ENCODE measurements around the gene PLCG1. TPM values are rescaled to one million over a fixed set of nuclear protein-coding genes. Genes with fewer than 3 reads are reported as not detected.

PLCG1 gene
- total RNA-seq, 3 donors from 2014 or later (not counting 1 experiment from before 2014, with no cell fraction given), result 199 to 242 (median 236) TPM

DNA sequence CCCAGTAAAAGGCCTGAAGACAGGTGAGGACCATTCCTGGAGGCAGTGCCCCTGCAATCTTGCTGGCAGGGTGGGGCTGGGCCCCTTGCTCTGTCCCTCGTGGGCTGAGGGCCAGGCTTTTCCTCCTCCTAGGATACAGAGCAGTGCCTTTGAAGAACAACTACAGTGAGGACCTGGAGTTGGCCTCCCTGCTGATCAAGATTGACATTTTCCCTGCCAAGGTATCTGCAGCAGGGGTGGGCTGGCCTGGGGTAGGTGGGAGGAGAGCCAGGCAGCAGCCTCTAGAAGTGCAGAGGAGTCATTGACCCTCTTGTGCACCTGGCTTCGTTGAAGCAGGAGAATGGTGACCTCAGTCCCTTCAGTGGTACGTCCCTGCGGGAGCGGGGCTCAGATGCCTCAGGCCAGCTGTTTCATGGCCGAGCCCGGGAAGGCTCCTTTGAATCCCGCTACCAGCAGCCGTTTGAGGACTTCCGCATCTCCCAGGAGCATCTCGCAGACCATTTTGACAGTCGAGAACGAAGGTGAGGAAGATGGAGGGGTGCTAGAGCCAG lies 36.5 kb downstream of the PLCG1 start:
- H3K4me1 ChIP-seq (ENCODE audit: control insufficient read depth, insufficient read depth, low read length), result peaks cover under 1% of the 10 kb centered on the region
- Mint-ChIP-seq H3K4me1 (peaks cover 6 to 23% of the 10 kb centered on the region in 2 donors), H3K27me3 (ENCODE audit: low read depth in 2 of 2) (no peaks in the 10 kb centered on the region), H3K36me3 (peaks cover 17% of the 10 kb centered on the region), H3K4me3 (no peak overlapping the region), H3K9me3 (no peaks in the 10 kb centered on the region), H3K27ac (no peak overlapping the region)
- H3K27me3 ChIP-seq (ENCODE audit: control insufficient read depth, insufficient read depth, low read length), result no peaks in the 10 kb centered on the region
- intact Hi-C loops (cut with micrococcal nuclease), result loop anchor here (1.0 kb wide), 2 partner anchors 58 to 166 kb away; partner anchors contain the start of gene LPIN3
- peaks cover 75% of the 10 kb centered on the region for H3K36me3 ChIP-seq (ENCODE audit: control insufficient read depth, insufficient read depth, low read length)
- H3K9me3 ChIP-seq (ENCODE audit: control insufficient read depth, insufficient read depth, low read length), result no peaks in the 10 kb centered on the region
- no peak overlapping the region for H3K4me3 ChIP-seq (ENCODE audit: low read length)
- 97% methylated on average over 13 of the region's 13 CpGs for WGBS (ENCODE audit: insufficient coverage)
- DNase-seq, result peak in 1 of 2 donors; percentile 11
- ATAC-seq, result no peak
- TF ChIP-seq, protein P1, sequence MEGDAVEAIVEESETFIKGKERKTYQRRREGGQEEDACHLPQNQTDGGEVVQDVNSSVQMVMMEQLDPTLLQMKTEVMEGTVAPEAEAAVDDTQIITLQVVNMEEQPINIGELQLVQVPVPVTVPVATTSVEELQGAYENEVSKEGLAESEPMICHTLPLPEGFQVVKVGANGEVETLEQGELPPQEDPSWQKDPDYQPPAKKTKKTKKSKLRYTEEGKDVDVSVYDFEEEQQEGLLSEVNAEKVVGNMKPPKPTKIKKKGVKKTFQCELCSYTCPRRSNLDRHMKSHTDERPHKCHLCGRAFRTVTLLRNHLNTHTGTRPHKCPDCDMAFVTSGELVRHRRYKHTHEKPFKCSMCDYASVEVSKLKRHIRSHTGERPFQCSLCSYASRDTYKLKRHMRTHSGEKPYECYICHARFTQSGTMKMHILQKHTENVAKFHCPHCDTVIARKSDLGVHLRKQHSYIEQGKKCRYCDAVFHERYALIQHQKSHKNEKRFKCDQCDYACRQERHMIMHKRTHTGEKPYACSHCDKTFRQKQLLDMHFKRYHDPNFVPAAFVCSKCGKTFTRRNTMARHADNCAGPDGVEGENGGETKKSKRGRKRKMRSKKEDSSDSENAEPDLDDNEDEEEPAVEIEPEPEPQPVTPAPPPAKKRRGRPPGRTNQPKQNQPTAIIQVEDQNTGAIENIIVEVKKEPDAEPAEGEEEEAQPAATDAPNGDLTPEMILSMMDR (IDR thresholded peaks at IDR 0.05), result no peak
- no peak overlapping the region for H3K27ac ChIP-seq (ENCODE audit: low read length)

DNA sequence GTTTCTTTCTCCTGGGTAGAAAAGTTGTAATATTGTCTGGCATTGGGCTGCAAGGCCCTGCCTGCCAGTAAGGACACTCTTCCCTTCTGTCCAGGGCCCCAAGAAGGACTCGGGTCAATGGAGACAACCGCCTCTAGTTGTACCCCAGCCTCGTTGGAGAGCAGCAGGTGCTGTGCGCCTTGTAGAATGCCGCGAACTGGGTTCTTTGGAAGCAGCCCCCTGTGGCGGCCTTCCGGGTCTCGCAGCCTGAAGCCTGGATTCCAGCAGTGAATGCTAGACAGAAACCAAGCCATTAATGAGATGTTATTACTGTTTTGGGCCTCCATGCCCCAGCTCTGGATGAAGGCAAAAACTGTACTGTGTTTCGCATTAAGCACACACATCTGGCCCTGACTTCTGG lies 37.0 kb downstream of the PLCG1 start:
- ATAC-seq (no peak), DNase-seq (peak in 1 of 2 donors; percentile 4)
- Histone ChIP-seq H3K4me1 (ENCODE audit: control insufficient read depth, insufficient read depth, low read length) (no peaks in the 10 kb centered on the region), H3K36me3 (ENCODE audit: control insufficient read depth, insufficient read depth, low read length) (peaks cover 70% of the 10 kb centered on the region), H3K27ac (ENCODE audit: low read length) (no peak overlapping the region), H3K27me3 (ENCODE audit: control insufficient read depth, insufficient read depth, low read length) (no peaks in the 10 kb centered on the region), H3K9me3 (ENCODE audit: control insufficient read depth, insufficient read depth, low read length) (no peaks in the 10 kb centered on the region), H3K4me3 (ENCODE audit: low read length) (no peak overlapping the region)
- intact Hi-C loops (cut with micrococcal nuclease), result no loop called here
- Mint-ChIP-seq H3K27ac (peak overlapping the region in 1 of 2 donors; percentile 33), H3K9me3 (no peaks in the 10 kb centered on the region), H3K4me1 (peaks cover 6 to 23% of the 10 kb centered on the region in 2 donors), H3K36me3 (peaks cover 17% of the 10 kb centered on the region), H3K27me3 (ENCODE audit: low read depth in 2 of 2) (no peaks in the 10 kb centered on the region), H3K4me3 (no peak overlapping the region)
- TF ChIP-seq, protein P1 (IDR thresholded peaks at IDR 0.05), result no peak
- WGBS (ENCODE audit: insufficient coverage), result 97% methylated on average over 10 of the region's 10 CpGs

DNA sequence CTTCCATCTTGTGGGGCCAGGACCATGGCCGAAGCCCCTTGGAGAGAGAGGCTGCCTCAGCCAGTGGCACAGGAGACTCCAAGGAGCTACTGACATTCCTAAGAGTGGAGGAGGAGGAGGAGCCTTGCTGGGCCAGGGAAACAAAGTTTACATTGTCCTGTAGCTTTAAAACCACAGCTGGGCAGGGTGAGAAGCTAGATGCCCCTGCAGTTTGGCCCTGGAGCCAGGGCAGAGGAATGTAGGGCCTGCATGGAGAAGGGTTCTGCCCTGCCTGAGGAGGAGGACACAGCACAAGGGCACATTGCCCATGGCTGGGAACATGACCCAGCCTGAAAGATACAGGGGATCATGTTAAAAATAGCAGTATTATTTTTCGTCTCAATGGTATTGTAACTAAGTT lies 37.4 kb downstream of the PLCG1 start:
- H3K27ac ChIP-seq (ENCODE audit: low read length), result no peak overlapping the region
- ATAC-seq (no peak), DNase-seq (peak in 1 of 2 donors; percentile 4)
- intact Hi-C loops (cut with micrococcal nuclease), result no loop called here
- no peaks in the 10 kb centered on the region for H3K27me3 Mint-ChIP-seq (ENCODE audit: low read depth in 2 of 2)
- H3K4me1 Mint-ChIP-seq, result peaks cover 6 to 23% of the 10 kb centered on the region in 2 donors
- H3K4me3 ChIP-seq (ENCODE audit: low read length), result no peak overlapping the region
- no peak overlapping the region for H3K4me3 Mint-ChIP-seq
- H3K36me3 Mint-ChIP-seq, result peaks cover 17% of the 10 kb centered on the region
- WGBS (ENCODE audit: insufficient coverage), result 100% methylated on average over 1 of the region's 2 CpGs
- TF ChIP-seq, protein P1 (IDR thresholded peaks at IDR 0.05), result no peak
- H3K36me3 ChIP-seq (ENCODE audit: control insufficient read depth, insufficient read depth, low read length), result peaks cover 66% of the 10 kb centered on the region
- peak overlapping the region in 1 of 2 donors; percentile 33 for H3K27ac Mint-ChIP-seq
- H3K9me3 ChIP-seq (ENCODE audit: control insufficient read depth, insufficient read depth, low read length), result no peaks in the 10 kb centered on the region
- no peaks in the 10 kb centered on the region for H3K9me3 Mint-ChIP-seq
- no peaks in the 10 kb centered on the region for H3K27me3 ChIP-seq (ENCODE audit: control insufficient read depth, insufficient read depth, low read length)
- H3K4me1 ChIP-seq (ENCODE audit: control insufficient read depth, insufficient read depth, low read length), result no peaks in the 10 kb centered on the region

DNA sequence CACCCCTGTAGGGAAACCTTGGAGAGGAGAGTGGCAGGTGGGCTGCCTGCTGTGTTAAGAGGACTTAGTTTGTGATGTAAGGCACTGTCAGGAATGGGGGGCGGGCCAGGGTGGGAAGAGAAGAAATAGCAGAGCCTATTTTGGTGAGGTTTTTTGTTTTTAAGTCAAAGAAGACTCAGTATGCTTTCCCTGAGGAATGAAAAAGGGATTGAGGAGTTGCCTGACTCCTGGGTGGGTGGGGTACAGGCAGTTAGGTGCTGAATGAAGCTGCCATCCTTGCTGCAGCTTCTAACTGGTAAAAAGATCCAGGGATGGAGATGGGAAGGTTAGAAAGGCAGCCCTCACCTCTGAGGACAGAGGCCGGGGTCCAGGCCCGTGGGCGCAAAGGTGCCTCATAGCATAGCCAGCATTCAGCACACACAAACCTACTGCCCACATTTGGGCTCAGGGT lies 37.9 kb downstream of the PLCG1 start:
- TF ChIP-seq, protein P1 (IDR thresholded peaks at IDR 0.05), result no peak
- no peak for DNase-seq
- Histone ChIP-seq H3K9me3 (ENCODE audit: control insufficient read depth, insufficient read depth, low read length) (no peaks in the 10 kb centered on the region), H3K27me3 (ENCODE audit: control insufficient read depth, insufficient read depth, low read length) (no peaks in the 10 kb centered on the region), H3K27ac (ENCODE audit: low read length) (no peak overlapping the region), H3K4me3 (ENCODE audit: low read length) (no peak overlapping the region), H3K4me1 (ENCODE audit: control insufficient read depth, insufficient read depth, low read length) (no peaks in the 10 kb centered on the region), H3K36me3 (ENCODE audit: control insufficient read depth, insufficient read depth, low read length) (peaks cover 62% of the 10 kb centered on the region)
- Mint-ChIP-seq H3K4me3 (no peak overlapping the region), H3K9me3 (no peaks in the 10 kb centered on the region), H3K36me3 (peaks cover 14% of the 10 kb centered on the region), H3K27ac (no peak overlapping the region), H3K27me3 (ENCODE audit: low read depth in 2 of 2) (no peaks in the 10 kb centered on the region), H3K4me1 (peaks cover 6 to 20% of the 10 kb centered on the region in 2 donors)
- intact Hi-C loops (cut with micrococcal nuclease), result no loop called here
- no peak for ATAC-seq
- 100% methylated on average over 4 of the region's 4 CpGs for WGBS (ENCODE audit: insufficient coverage)
